AG04450 (cell line): Measurements from ENCODE around the gene TSPAN15. TPM values are rescaled to one million over a fixed set of nuclear protein-coding genes. Genes with fewer than 3 reads are reported as not detected.

Source experiments
- CTCF ChIA-PET: fragments of 300-600, 350-600 bp; formaldehyde crosslinking; extraction: SDS; loops from one replicate; lab custom pipeline; 2022; ENCODE audit warnings: antibody characterized with exemption, inconsistent platforms; lab: Charles Lee
- POLR2A ChIA-PET: fragments of 350-600 bp; formaldehyde crosslinking; extraction: SDS; loops from one replicate; lab custom pipeline; 2021; ENCODE audit warnings: antibody characterized with exemption, inconsistent platforms; lab: Yijun Ruan, JAX
- DNase-seq: peaks from one replicate; pipeline ENCODE4 v3.0.0-alpha.2; 2011; ENCODE audit warnings: low read depth, low spot score
- H3K27ac ChIP-seq: one replicate; pipeline ENCODE4 v1.5.1; 2012; ENCODE audit warnings: low read depth, low read length, control low read depth
- H3K27me3 ChIP-seq: one replicate; pipeline ENCODE4 v1.6.0; 2012; ENCODE audit warnings: low read length; ENCODE audit not compliant: control insufficient read depth, insufficient read depth
- H3K4me3 ChIP-seq: 2 replicates; pipeline ENCODE4 v1.5.1; 2011; ENCODE audit warnings: mild to moderate bottlenecking, low read depth, low read length, control low read depth
- H3K9me3 ChIP-seq: 2 replicates; pipeline ENCODE4 v1.5.1; 2012; ENCODE audit warnings: low read length; ENCODE audit not compliant: control insufficient read depth, insufficient read depth
- polyA plus RNA-seq: library from polyadenylated mRNA; depleted of rRNA; stranded (reverse); fragments of >200 nt; gene quantifications from 2 replicates; pipeline ENCODE4 v1.2.3, GENCODE V29; 2011
- TF ChIP-seq, protein P1 (sequence below): IDR thresholded peaks from 2 replicates; pipeline ENCODE4 v1.5.1; 2011; ENCODE audit warnings: low read depth, low read length, control low read depth, inconsistent platforms

Gene TSPAN15
- polyA plus RNA-seq, 1 experiment: 0.38 TPM

DNA sequence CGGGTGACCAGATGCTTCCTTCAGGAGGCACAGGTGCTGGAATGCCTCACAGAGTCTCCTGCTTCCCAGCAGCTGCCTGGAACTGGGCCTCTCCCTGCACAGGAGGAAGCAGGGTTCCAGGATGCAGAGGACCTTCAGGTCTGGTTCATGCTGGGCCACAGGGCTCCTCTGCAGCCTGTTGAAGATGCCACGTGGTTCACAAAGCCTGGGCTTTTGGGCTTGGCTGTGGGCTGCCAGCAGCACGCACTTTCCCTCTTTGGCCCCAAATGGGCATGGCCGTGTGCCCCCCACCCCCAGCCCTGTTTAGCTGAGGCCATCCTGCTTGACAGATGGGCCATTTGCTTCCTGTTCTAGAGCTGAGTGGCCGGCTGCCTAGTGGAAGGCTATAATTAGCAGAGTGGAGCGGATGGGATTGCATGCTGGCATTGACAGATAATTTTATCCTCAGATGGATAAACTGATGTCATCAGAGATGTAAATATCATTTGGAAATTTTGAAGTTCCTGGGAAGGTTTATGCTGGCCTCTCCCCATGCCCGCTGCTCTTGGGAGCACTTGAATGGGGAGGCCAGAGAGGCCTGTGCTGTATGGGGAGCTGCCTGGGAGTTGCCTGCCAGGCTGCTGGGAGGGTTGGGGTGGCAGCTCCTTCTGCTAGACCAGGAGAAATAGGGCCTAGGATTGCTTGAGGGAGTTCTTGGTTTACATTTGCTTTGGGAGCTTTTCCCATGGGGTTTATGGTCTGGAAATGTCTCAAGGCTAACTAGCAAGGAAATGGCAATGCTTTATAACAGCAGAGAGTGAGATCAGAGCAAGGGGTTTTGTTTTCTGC lies 28.2 kb downstream of the TSPAN15 start:
- H3K27me3 ChIP-seq: peaks cover 29% of the 10 kb centered on the region
- no peak for DNase-seq
- CTCF ChIA-PET: interaction anchor here (0.7 kb wide), 1 partner anchor 158 kb away, joined by 4 read pairs; no protein-coding TSS in a partner anchor
- TF ChIP-seq, protein P1, sequence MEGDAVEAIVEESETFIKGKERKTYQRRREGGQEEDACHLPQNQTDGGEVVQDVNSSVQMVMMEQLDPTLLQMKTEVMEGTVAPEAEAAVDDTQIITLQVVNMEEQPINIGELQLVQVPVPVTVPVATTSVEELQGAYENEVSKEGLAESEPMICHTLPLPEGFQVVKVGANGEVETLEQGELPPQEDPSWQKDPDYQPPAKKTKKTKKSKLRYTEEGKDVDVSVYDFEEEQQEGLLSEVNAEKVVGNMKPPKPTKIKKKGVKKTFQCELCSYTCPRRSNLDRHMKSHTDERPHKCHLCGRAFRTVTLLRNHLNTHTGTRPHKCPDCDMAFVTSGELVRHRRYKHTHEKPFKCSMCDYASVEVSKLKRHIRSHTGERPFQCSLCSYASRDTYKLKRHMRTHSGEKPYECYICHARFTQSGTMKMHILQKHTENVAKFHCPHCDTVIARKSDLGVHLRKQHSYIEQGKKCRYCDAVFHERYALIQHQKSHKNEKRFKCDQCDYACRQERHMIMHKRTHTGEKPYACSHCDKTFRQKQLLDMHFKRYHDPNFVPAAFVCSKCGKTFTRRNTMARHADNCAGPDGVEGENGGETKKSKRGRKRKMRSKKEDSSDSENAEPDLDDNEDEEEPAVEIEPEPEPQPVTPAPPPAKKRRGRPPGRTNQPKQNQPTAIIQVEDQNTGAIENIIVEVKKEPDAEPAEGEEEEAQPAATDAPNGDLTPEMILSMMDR: no peak
- no peak overlapping the region for H3K27ac ChIP-seq
- H3K4me3 ChIP-seq: no peak overlapping the region
- no peaks in the 10 kb centered on the region; the same call in 1 of the 2 replicates for H3K9me3 ChIP-seq
- POLR2A ChIA-PET: no interaction called here

GRCh38 chr10:69480068-69480412 lies 28.8 kb downstream of the TSPAN15 start:
- no peak overlapping the region for H3K27ac ChIP-seq
- H3K9me3 ChIP-seq: no peaks in the 10 kb centered on the region; the same call in 1 of the 2 replicates
- no peak overlapping the region for H3K4me3 ChIP-seq
- CTCF ChIA-PET: interaction anchor here (0.7 kb wide), 1 partner anchor 157 kb away, joined by 4 read pairs; no protein-coding TSS in a partner anchor
- H3K27me3 ChIP-seq: peaks cover 27% of the 10 kb centered on the region
- TF ChIP-seq, protein P1: no peak
- DNase-seq: no peak
- POLR2A ChIA-PET: no interaction called here

DNA sequence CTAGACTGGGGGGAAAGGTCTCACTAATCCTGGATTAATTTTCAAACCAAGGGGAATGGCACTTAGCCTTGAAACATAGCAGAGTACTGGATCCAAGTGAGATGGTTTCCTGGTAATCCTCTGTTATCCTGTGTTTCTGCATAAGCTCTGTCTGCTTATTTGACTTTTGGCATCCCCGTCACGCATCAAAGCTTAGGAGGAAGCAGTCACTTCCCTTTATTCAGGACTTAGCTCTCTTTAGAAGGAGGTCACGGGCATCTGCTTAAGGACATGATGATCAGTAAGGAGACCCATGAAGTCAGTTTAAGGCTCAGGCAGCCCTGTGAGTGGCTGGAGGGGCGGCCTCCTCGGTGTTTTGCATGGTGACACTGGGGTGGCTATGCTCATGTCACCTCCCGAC lies 30.0 kb downstream of the TSPAN15 start:
- no peak for DNase-seq
- no peaks in the 10 kb centered on the region; the same call in 1 of the 2 replicates for H3K9me3 ChIP-seq
- no peak overlapping the region for H3K4me3 ChIP-seq
- POLR2A ChIA-PET: no interaction called here
- TF ChIP-seq, protein P1: no peak
- CTCF ChIA-PET: no interaction called here
- peaks cover 30% of the 10 kb centered on the region for H3K27me3 ChIP-seq
- H3K27ac ChIP-seq: no peak overlapping the region

DNA sequence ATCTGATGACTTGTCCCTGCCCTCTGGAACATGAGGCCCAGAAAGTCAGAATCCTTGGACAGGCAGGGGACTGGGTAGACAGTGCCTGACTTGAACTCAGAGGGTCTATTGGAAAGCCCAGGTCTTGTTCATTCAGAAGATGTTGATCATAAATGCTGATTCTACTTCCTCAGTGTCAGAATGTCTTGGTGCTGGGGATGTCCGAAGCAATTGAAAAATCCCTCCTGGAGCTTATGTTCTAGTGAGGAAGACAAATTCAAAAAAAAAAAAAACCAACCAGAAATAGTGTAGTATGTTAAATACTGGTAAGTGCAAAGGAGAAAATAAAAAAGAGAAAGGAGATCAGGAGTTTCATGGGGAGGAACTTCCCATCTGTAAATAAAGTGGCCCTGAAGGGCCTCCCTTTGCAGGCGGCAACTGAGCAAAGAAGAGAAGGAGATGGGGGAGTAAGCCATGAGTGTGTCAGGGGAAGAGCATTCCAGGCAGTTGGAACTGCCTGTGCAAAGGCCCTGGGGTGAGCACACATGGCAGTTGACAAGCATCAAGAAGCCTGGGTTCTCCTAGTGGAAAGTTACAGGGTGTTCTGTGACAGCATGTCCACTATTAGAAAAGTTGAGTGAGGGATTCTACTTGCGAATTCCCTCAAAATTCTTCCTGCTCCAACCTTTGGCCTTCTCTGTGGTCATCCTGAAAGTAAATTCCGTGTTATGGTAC lies 30.7 kb downstream of the TSPAN15 start:
- DNase-seq: no peak
- Histone ChIP-seq H3K27me3 (peaks cover 30% of the 10 kb centered on the region), H3K4me3 (no peak overlapping the region), H3K27ac (no peak overlapping the region), H3K9me3 (no peaks in the 10 kb centered on the region; the same call in 1 of the 2 replicates)
- ChIA-PET POLR2A (no interaction called here), CTCF (no interaction called here)
- TF ChIP-seq, protein P1: no peak

- ChIA-PET CTCF (no interaction called here), POLR2A (no interaction called here)
- Histone ChIP-seq H3K9me3 (peaks cover 15% of the 10 kb centered on the region), H3K27ac (no peak overlapping the region), H3K4me3 (no peak overlapping the region), H3K27me3 (peaks cover 31% of the 10 kb centered on the region)
- TF ChIP-seq, protein P1: no peak
- no peak for DNase-seq
Observed at GRCh38 chr10:69483963-69484362, 32.7 kb downstream of the TSPAN15 start.
